A673 (cell line): ENCODE results near the gene CYSRT1. TPM values are rescaled to one million over a fixed set of nuclear protein-coding genes. Genes with fewer than 3 reads are reported as not detected.

Source experiments
- BruUV-seq: library from RNA; stranded (reverse); fragments of 400-500 nt; replicated peaks from 2 replicates; lab custom pipeline; 2021; lab: Mats Ljungman, UMichigan
- CTCF ChIA-PET: fragments of 300-600 bp; sonication (Branson Sonifier 250); formaldehyde crosslinking; loops from one replicate; lab custom pipeline; 2022; ENCODE audit warnings: antibody characterized with exemption; lab: Charles Lee
- POLR2A ChIA-PET: fragments of 300-600 bp; sonication (Branson Sonifier 250); formaldehyde crosslinking; loops from one replicate; lab custom pipeline; 2022; ENCODE audit warnings: antibody characterized with exemption; ENCODE audit not compliant: low non-redundant PET; lab: Charles Lee
- DNase-seq: peaks from one replicate; pipeline ENCODE4 v3.0.0-alpha.2; 2015; ENCODE audit warnings: low spot score
- H3K27ac ChIP-seq: fragments of 200-600 bp; sonication (generic); 2 replicates; pipeline ENCODE4 v1.5.1; 2016; ENCODE audit warnings: mixed run types, low read depth, mild to moderate bottlenecking, mixed read lengths, antibody characterized with exemption, low read length; ENCODE audit not compliant: poor library complexity, severe bottlenecking
- H3K27me3 ChIP-seq: fragments of 200-600 bp; sonication (generic); replicated peaks from 2 replicates; pipeline ENCODE4 v1.6.1; 2017; ENCODE audit warnings: mixed run types, low read depth, mild to moderate bottlenecking, mixed read lengths, antibody characterized with exemption, low read length; ENCODE audit not compliant: insufficient read depth, poor library complexity
- H3K36me3 ChIP-seq: fragments of 200-600 bp; sonication (generic); 2 replicates; pipeline ENCODE4 v1.6.1; 2016; ENCODE audit warnings: mixed run types, mild to moderate bottlenecking, mixed read lengths, antibody characterized with exemption, low read length; ENCODE audit not compliant: insufficient read depth, poor library complexity, severe bottlenecking
- H3K4me1 ChIP-seq: fragments of 200-600 bp; sonication (generic); 2 replicates; pipeline ENCODE4 v1.6.1; 2017; ENCODE audit warnings: mixed run types, mild to moderate bottlenecking, mixed read lengths, antibody characterized with exemption, low read length; ENCODE audit not compliant: insufficient read depth, poor library complexity, severe bottlenecking
- H3K4me3 ChIP-seq: fragments of 200-600 bp; sonication (generic); 2 replicates; pipeline ENCODE4 v1.5.1; 2016; ENCODE audit warnings: low read depth, mixed run types, mild to moderate bottlenecking, mixed read lengths, low read length; ENCODE audit not compliant: poor library complexity, severe bottlenecking
- H3K9me3 ChIP-seq: fragments of 200-600 bp; sonication (generic); 2 replicates; pipeline ENCODE4 v1.6.1; 2016; ENCODE audit warnings: mixed run types, low read depth, mild to moderate bottlenecking, mixed read lengths, antibody characterized with exemption, low read length; ENCODE audit not compliant: poor library complexity, severe bottlenecking
- EZH2 ChIP-seq: fragments of 200-600 bp; sonication (generic); IDR thresholded peaks from 2 replicates; pipeline ENCODE4 v1.6.1; 2017; ENCODE audit warnings: borderline replicate concordance, low read depth, mild to moderate bottlenecking, mixed read lengths, antibody characterized with exemption, low read length; ENCODE audit not compliant: poor library complexity, severe bottlenecking
- intact Hi-C: fragments of 100-400 bp; cut with micrococcal nuclease; formaldehyde crosslinking; loops from one replicate; pipeline ENCODE4 v1.10.0; 2022; ENCODE audit not compliant: unreplicated experiment
- total RNA-seq: library from RNA; stranded (reverse); gene quantifications from 2 replicates; pipeline ENCODE4 v1.2.3, GENCODE V29; 2021
- TF ChIP-seq, protein P1 (sequence below): fragments of 300-800, 200-600 bp; sonication (generic); conservative IDR thresholded peaks from 2 replicates; pipeline ENCODE4 v1.5.1; 2017; ENCODE audit warnings: low read depth, mild to moderate bottlenecking, antibody characterized with exemption, low read length, moderate library complexity, mixed read lengths

The CYSRT1 gene
- total RNA-seq, 1 experiment from 2014 or later: 0.37 TPM

DNA sequence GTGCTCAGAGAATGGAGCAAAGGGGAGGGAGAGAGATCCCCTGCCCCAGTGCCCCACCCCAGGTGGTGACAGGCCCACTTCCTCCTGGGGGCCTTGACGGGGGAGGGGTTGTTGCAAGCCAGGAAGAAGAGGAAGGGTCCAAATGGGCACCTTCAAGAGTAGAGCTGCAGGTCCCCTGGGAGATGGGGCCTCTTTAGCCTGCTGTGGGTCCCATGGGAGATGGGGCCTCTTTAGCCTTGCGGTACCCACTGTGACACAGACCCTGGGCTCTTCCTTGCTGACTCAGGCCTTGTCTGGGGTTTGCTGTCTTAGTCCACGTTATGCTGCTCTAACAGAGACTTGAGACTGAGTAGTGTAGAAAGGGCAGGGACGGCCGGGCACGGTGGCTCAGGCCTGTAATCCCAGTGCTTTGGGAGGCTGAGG, 43.0 kb downstream of the CYSRT1 start:
- POLR2A ChIA-PET: no interaction called here
- BruUV-seq: no TSS peak
- intact Hi-C loops: no loop called here
- no peaks in the 10 kb centered on the region for H3K27me3 ChIP-seq
- H3K4me1 ChIP-seq: no peaks in the 10 kb centered on the region
- peak overlapping the region; percentile 16 for H3K27ac ChIP-seq
- no peak overlapping the region for H3K4me3 ChIP-seq
- no peak for DNase-seq
- H3K36me3 ChIP-seq: peaks cover 38% of the 10 kb centered on the region
- CTCF ChIA-PET: no interaction called here
- no peak for TF ChIP-seq EZH2
- TF ChIP-seq, protein P1, sequence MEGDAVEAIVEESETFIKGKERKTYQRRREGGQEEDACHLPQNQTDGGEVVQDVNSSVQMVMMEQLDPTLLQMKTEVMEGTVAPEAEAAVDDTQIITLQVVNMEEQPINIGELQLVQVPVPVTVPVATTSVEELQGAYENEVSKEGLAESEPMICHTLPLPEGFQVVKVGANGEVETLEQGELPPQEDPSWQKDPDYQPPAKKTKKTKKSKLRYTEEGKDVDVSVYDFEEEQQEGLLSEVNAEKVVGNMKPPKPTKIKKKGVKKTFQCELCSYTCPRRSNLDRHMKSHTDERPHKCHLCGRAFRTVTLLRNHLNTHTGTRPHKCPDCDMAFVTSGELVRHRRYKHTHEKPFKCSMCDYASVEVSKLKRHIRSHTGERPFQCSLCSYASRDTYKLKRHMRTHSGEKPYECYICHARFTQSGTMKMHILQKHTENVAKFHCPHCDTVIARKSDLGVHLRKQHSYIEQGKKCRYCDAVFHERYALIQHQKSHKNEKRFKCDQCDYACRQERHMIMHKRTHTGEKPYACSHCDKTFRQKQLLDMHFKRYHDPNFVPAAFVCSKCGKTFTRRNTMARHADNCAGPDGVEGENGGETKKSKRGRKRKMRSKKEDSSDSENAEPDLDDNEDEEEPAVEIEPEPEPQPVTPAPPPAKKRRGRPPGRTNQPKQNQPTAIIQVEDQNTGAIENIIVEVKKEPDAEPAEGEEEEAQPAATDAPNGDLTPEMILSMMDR: no peak
- no peaks in the 10 kb centered on the region for H3K9me3 ChIP-seq

DNA sequence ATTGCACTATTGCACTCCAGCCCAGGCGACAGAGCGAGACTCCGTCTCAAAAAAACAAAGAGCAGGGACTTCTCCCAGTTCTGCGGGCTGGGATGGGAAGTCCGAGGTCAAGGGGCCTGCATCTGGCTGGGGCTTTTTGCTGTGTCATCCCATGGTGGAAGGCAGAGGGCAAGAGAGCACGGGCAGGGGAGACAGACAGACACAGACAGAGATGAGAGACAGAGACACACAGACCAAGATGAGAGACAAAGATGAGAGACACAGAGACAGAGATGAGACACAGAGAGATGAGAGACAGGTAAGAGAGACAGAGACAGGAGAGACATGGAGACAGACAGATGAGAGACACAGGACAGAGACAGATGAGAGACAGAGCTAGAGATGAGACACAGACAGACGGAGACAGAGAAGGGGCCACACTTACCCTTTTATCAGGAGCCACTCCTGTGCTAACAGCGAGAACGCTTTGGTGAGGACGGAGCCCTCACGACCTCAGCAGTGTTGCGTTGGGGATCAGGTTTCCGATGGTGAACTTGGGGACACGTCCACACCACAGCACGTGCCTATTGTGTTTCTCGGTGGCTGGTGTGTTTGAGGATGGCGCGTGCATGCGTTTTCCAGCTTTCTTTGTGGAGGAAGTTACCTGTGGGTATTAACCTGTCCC, 43.7 kb downstream of the CYSRT1 start:
- Histone ChIP-seq H3K27ac (no peak overlapping the region), H3K9me3 (no peaks in the 10 kb centered on the region), H3K36me3 (peaks cover 36% of the 10 kb centered on the region), H3K27me3 (no peaks in the 10 kb centered on the region), H3K4me3 (no peak overlapping the region), H3K4me1 (no peaks in the 10 kb centered on the region)
- no peak for TF ChIP-seq EZH2
- TF ChIP-seq, protein P1: no peak
- ChIA-PET POLR2A (interaction anchor here (0.6 kb wide), 1 partner anchor 70 kb away, joined by 3 read pairs; no protein-coding TSS in a partner anchor), CTCF (no interaction called here)
- DNase-seq: no peak
- no TSS peak for BruUV-seq
- intact Hi-C loops: no loop called here

GRCh38 chr9:137269231-137269772, 44.3 kb downstream of the CYSRT1 start:
- H3K9me3 ChIP-seq: no peaks in the 10 kb centered on the region
- no peak overlapping the region for H3K4me3 ChIP-seq
- H3K27me3 ChIP-seq: no peaks in the 10 kb centered on the region
- H3K4me1 ChIP-seq: no peaks in the 10 kb centered on the region
- no peak overlapping the region for H3K27ac ChIP-seq
- CTCF ChIA-PET: no interaction called here
- intact Hi-C loops: no loop called here
- no TSS peak for BruUV-seq
- no peak for DNase-seq
- POLR2A ChIA-PET: interaction anchor here (0.6 kb wide), 1 partner anchor 69 kb away, joined by 3 read pairs; no protein-coding TSS in a partner anchor
- TF ChIP-seq, protein P1: no peak
- TF ChIP-seq EZH2: no peak
- H3K36me3 ChIP-seq: peaks cover 30% of the 10 kb centered on the region
